ENCODE results near the gene FOXJ2.
"Not testable (repeated sequence)": the region's sequence is repeated elsewhere in the genome, so short reads cannot be mapped to it uniquely, and the experiment has no call there.

The FOXJ2 gene

GRCh38 chr12:8084351-8084750, 51.8 kb downstream of the FOXJ2 start:
- H2BK15ac ChIP-seq (ENCODE audit: low read depth, poor library complexity, severe bottlenecking); H3K4ac ChIP-seq (ENCODE audit: low read depth in 1 of 2, low read length in 2 of 2); DNase-seq; H3K14ac ChIP-seq (ENCODE audit: low read length in 2 of 2); H3K4me1 ChIP-seq (ENCODE audit: control insufficient read depth, insufficient read depth, low read depth, low read length); H4K91ac ChIP-seq (ENCODE audit: low read length); H3K18ac ChIP-seq (ENCODE audit: low read depth in 1 of 2, low read length in 2 of 2); H3K4me2 ChIP-seq (ENCODE audit: low read length, poor library complexity, severe bottlenecking); H2BK5ac ChIP-seq (ENCODE audit: low read depth, low read length, poor library complexity, severe bottlenecking); H3K27me3 ChIP-seq (ENCODE audit: control insufficient read depth in 1 of 2, insufficient read depth in 1 of 2, low read length in 2 of 2); H3K9me3 ChIP-seq (ENCODE audit: control insufficient read depth, low read length); H3K36me3 ChIP-seq (ENCODE audit: control insufficient read depth in 1 of 2, insufficient read depth in 2 of 2, low read depth in 1 of 2, low read length in 2 of 2); H3K79me1 ChIP-seq (replicated peaks; ENCODE audit: low read length, poor library complexity, severe bottlenecking); H2AFZ ChIP-seq (ENCODE audit: low read depth, low read length); H3K4me3 ChIP-seq (ENCODE audit: insufficient read depth in 1 of 2, low read depth in 1 of 2, low read length in 2 of 2); H3K27ac ChIP-seq (ENCODE audit: low read length, poor library complexity, severe bottlenecking); H3K23ac ChIP-seq (ENCODE audit: low read length in 2 of 2); H4K8ac ChIP-seq (ENCODE audit: low read length); H3K9ac ChIP-seq (ENCODE audit: low read length); H2BK120ac ChIP-seq (ENCODE audit: low read depth, low read length); H2AK5ac ChIP-seq (ENCODE audit: low read length, severe bottlenecking); H2BK12ac ChIP-seq (ENCODE audit: low read length in 2 of 2): not testable (repeated sequence)
- WGBS, result 100% methylated on average over 2 of the region's 3 CpGs

- peaks cover 5 to 32% of the 10 kb centered on the region in 2 experiments for H3K36me3 ChIP-seq (ENCODE audit: control insufficient read depth in 1 of 2, insufficient read depth in 2 of 2, low read depth in 1 of 2, low read length in 2 of 2)
- H3K23ac ChIP-seq (ENCODE audit: low read length in 2 of 2), result no peak overlapping the region
- H3K9me3 ChIP-seq (ENCODE audit: control insufficient read depth, low read length), result no peaks in the 10 kb centered on the region
- no peak overlapping the region for H4K91ac ChIP-seq (ENCODE audit: low read length)
- H3K27me3 ChIP-seq (ENCODE audit: control insufficient read depth in 1 of 2, insufficient read depth in 1 of 2, low read length in 2 of 2), result no peaks in the 10 kb centered on the region
- no peak overlapping the region for H2BK5ac ChIP-seq (ENCODE audit: low read depth, low read length, poor library complexity, severe bottlenecking)
- H3K4me1 ChIP-seq (ENCODE audit: control insufficient read depth, insufficient read depth, low read depth, low read length), result peaks cover 3% of the 10 kb centered on the region
- H3K14ac ChIP-seq (ENCODE audit: low read length in 2 of 2), result no peak overlapping the region
- H3K27ac ChIP-seq (ENCODE audit: low read length, poor library complexity, severe bottlenecking), result no peak overlapping the region
- H2AK5ac ChIP-seq (ENCODE audit: low read length, severe bottlenecking), result no peak overlapping the region
- no peak overlapping the region for H4K8ac ChIP-seq (ENCODE audit: low read length)
- H3K79me1 ChIP-seq (replicated peaks; ENCODE audit: low read length, poor library complexity, severe bottlenecking), result peaks cover 24% of the 10 kb centered on the region
- H2BK120ac ChIP-seq (ENCODE audit: low read depth, low read length), result no peak overlapping the region
- H3K18ac ChIP-seq (ENCODE audit: low read depth in 1 of 2, low read length in 2 of 2), result no peak overlapping the region
- no peak for DNase-seq
- no peak overlapping the region for H3K4ac ChIP-seq (ENCODE audit: low read depth in 1 of 2, low read length in 2 of 2)
- no peak overlapping the region for H3K4me2 ChIP-seq (ENCODE audit: low read length, poor library complexity, severe bottlenecking)
- no peak overlapping the region for H2BK12ac ChIP-seq (ENCODE audit: low read length in 2 of 2)
- no CpG with 5 or more reads among the region's 2 CpGs for WGBS
- H2AFZ ChIP-seq (ENCODE audit: low read depth, low read length), result no peak overlapping the region
- H3K9ac ChIP-seq (ENCODE audit: low read length), result peak overlapping the region; percentile 46
- no peak overlapping the region for H2BK15ac ChIP-seq (ENCODE audit: low read depth, poor library complexity, severe bottlenecking)
- H3K4me3 ChIP-seq (ENCODE audit: insufficient read depth in 1 of 2, low read depth in 1 of 2, low read length in 2 of 2), result no peak overlapping the region
These were observed 55.1 kb downstream of the FOXJ2 start for GRCh38 chr12:8087666-8088065.

- 93% methylated on average over 3 of the region's 3 CpGs for WGBS
- Histone ChIP-seq H2AK5ac (ENCODE audit: low read length, severe bottlenecking) (no peak overlapping the region), H3K36me3 (ENCODE audit: control insufficient read depth in 1 of 2, insufficient read depth in 2 of 2, low read depth in 1 of 2, low read length in 2 of 2) (peaks cover 8 to 41% of the 10 kb centered on the region in 2 experiments), H3K27ac (ENCODE audit: low read length, poor library complexity, severe bottlenecking) (no peak overlapping the region), H3K9me3 (ENCODE audit: control insufficient read depth, low read length) (no peaks in the 10 kb centered on the region), H4K91ac (ENCODE audit: low read length) (no peak overlapping the region), H3K14ac (ENCODE audit: low read length in 2 of 2) (no peak overlapping the region), H3K23ac (ENCODE audit: low read length in 2 of 2) (no peak overlapping the region), H3K4ac (ENCODE audit: low read depth in 1 of 2, low read length in 2 of 2) (no peak overlapping the region), H2AFZ (ENCODE audit: low read depth, low read length) (no peak overlapping the region), H2BK15ac (ENCODE audit: low read depth, poor library complexity, severe bottlenecking) (no peak overlapping the region), H2BK5ac (ENCODE audit: low read depth, low read length, poor library complexity, severe bottlenecking) (no peak overlapping the region), H3K4me2 (ENCODE audit: low read length, poor library complexity, severe bottlenecking) (no peak overlapping the region), H3K27me3 (ENCODE audit: control insufficient read depth in 1 of 2, insufficient read depth in 1 of 2, low read length in 2 of 2) (no peaks in the 10 kb centered on the region), H2BK12ac (ENCODE audit: low read length in 2 of 2) (no peak overlapping the region), H4K8ac (ENCODE audit: low read length) (no peak overlapping the region), H3K4me1 (ENCODE audit: control insufficient read depth, insufficient read depth, low read depth, low read length) (peaks cover 1% of the 10 kb centered on the region), H2BK120ac (ENCODE audit: low read depth, low read length) (no peak overlapping the region), H3K18ac (ENCODE audit: low read depth in 1 of 2, low read length in 2 of 2) (no peak overlapping the region), H3K4me3 (ENCODE audit: insufficient read depth in 1 of 2, low read depth in 1 of 2, low read length in 2 of 2) (no peak overlapping the region), H3K9ac (ENCODE audit: low read length) (no peak overlapping the region), H3K79me1 (replicated peaks; ENCODE audit: low read length, poor library complexity, severe bottlenecking) (peaks cover 27% of the 10 kb centered on the region)
- no peak for DNase-seq
These were observed 56.1 kb downstream of the FOXJ2 start for GRCh38 chr12:8088574-8088973.

- H3K18ac ChIP-seq (ENCODE audit: low read depth in 1 of 2, low read length in 2 of 2), result not testable (repeated sequence)
These were observed 56.8 kb downstream of the FOXJ2 start for GRCh38 chr12:8089277-8089676.

More at GRCh38 chr12:8089277-8089676, 56.8 kb downstream of the FOXJ2 start:
- not testable (repeated sequence) for H2AK5ac ChIP-seq (ENCODE audit: low read length, severe bottlenecking); H3K14ac ChIP-seq (ENCODE audit: low read length in 2 of 2); H3K27ac ChIP-seq (ENCODE audit: low read length, poor library complexity, severe bottlenecking); H3K4me3 ChIP-seq (ENCODE audit: insufficient read depth in 1 of 2, low read depth in 1 of 2, low read length in 2 of 2); H3K4me1 ChIP-seq (ENCODE audit: control insufficient read depth, insufficient read depth, low read depth, low read length); H2AFZ ChIP-seq (ENCODE audit: low read depth, low read length); H4K8ac ChIP-seq (ENCODE audit: low read length); H3K23ac ChIP-seq (ENCODE audit: low read length in 2 of 2); H3K27me3 ChIP-seq (ENCODE audit: control insufficient read depth in 1 of 2, insufficient read depth in 1 of 2, low read length in 2 of 2); H2BK120ac ChIP-seq (ENCODE audit: low read depth, low read length); H3K9me3 ChIP-seq (ENCODE audit: control insufficient read depth, low read length); H4K91ac ChIP-seq (ENCODE audit: low read length); DNase-seq; H2BK5ac ChIP-seq (ENCODE audit: low read depth, low read length, poor library complexity, severe bottlenecking); H3K9ac ChIP-seq (ENCODE audit: low read length); H3K4ac ChIP-seq (ENCODE audit: low read depth in 1 of 2, low read length in 2 of 2); H2BK12ac ChIP-seq (ENCODE audit: low read length in 2 of 2); H2BK15ac ChIP-seq (ENCODE audit: low read depth, poor library complexity, severe bottlenecking); H3K4me2 ChIP-seq (ENCODE audit: low read length, poor library complexity, severe bottlenecking)
- peaks cover 27% of the 10 kb centered on the region for H3K79me1 ChIP-seq (replicated peaks; ENCODE audit: low read length, poor library complexity, severe bottlenecking)
- 96% methylated on average over 11 of the region's 11 CpGs for WGBS
- peaks cover 9 to 48% of the 10 kb centered on the region in 2 experiments for H3K36me3 ChIP-seq (ENCODE audit: control insufficient read depth in 1 of 2, insufficient read depth in 2 of 2, low read depth in 1 of 2, low read length in 2 of 2)

All from mesenchymal stem cell (in vitro differentiated cells and primary cell).